ENCODE results near the gene CAMTA1. TPM values are rescaled to one million over a fixed set of nuclear protein-coding genes. Genes with fewer than 3 reads are reported as not detected.

CAMTA1 gene
- total RNA-seq, 1 donor from 2014 or later: 47.9 TPM

GRCh38 chr1:7666249-7666648 is 881.0 kb downstream of the CAMTA1 start:
- no peaks in the 10 kb centered on the region for H3K9me3 ChIP-seq
- TF ChIP-seq CTCF (IDR thresholded peaks at IDR 0.05): no peak
- no peaks in the 10 kb centered on the region for H3K36me3 ChIP-seq
- intact Hi-C loops (cut with DNase I): loop anchor here (10.0 kb wide), 1 partner anchor 239 kb away; no protein-coding TSS in a partner anchor
- ATAC-seq (no peak), DNase-seq (no peak)
- no peak overlapping the region for H3K27ac ChIP-seq
- H3K4me1 ChIP-seq: peaks cover 7% of the 10 kb centered on the region
- no peak overlapping the region for H3K4me3 ChIP-seq
- H3K27me3 ChIP-seq (ENCODE audit: low read depth): peaks cover 12% of the 10 kb centered on the region

- intact Hi-C loops (cut with DNase I): loop anchor here (10.0 kb wide), 1 partner anchor 238 kb away; no protein-coding TSS in a partner anchor
These were observed 881.9 kb downstream of the CAMTA1 start for GRCh38 chr1:7667159-7667558.

GRCh38 chr1:7667625-7668218 is 882.5 kb downstream of the CAMTA1 start:
- intact Hi-C loops (cut with DNase I): loop anchor here (10.0 kb wide), 1 partner anchor 237 kb away; no protein-coding TSS in a partner anchor
- Histone ChIP-seq H3K9me3 (no peaks in the 10 kb centered on the region), H3K36me3 (no peaks in the 10 kb centered on the region), H3K27ac (no peak overlapping the region), H3K27me3 (ENCODE audit: low read depth) (peaks cover 6% of the 10 kb centered on the region), H3K4me3 (no peak overlapping the region), H3K4me1 (peaks cover 7% of the 10 kb centered on the region)
- TF ChIP-seq CTCF (IDR thresholded peaks at IDR 0.05): peak; percentile 100
- peak; percentile 89 to 91 for ATAC-seq
- DNase-seq: peak; percentile 92

More at GRCh38 chr1:7667159-7667558, 881.9 kb downstream of the CAMTA1 start:
- peaks cover 7% of the 10 kb centered on the region for H3K4me1 ChIP-seq
- H3K27ac ChIP-seq: no peak overlapping the region
- TF ChIP-seq CTCF (IDR thresholded peaks at IDR 0.05): no peak
- peaks cover 6% of the 10 kb centered on the region for H3K27me3 ChIP-seq (ENCODE audit: low read depth)
- H3K4me3 ChIP-seq: no peak overlapping the region
- ATAC-seq (no peak), DNase-seq (no peak)
- no peaks in the 10 kb centered on the region for H3K9me3 ChIP-seq
- no peaks in the 10 kb centered on the region for H3K36me3 ChIP-seq

- peak; percentile 61 for DNase-seq
- intact Hi-C loops (cut with DNase I): loop anchor here (10.0 kb wide), 1 partner anchor 235 kb away; no protein-coding TSS in a partner anchor
- H3K27ac ChIP-seq: no peak overlapping the region
- peaks cover 7% of the 10 kb centered on the region for H3K4me1 ChIP-seq
- peak overlapping the region; percentile 22 for H3K4me3 ChIP-seq
- H3K9me3 ChIP-seq: no peaks in the 10 kb centered on the region
- peak; percentile 66 to 69 for ATAC-seq
- peaks cover 6% of the 10 kb centered on the region for H3K27me3 ChIP-seq (ENCODE audit: low read depth)
- no peaks in the 10 kb centered on the region for H3K36me3 ChIP-seq
- peak; percentile 81 for TF ChIP-seq CTCF (IDR thresholded peaks at IDR 0.05)
These were observed 884.5 kb downstream of the CAMTA1 start for GRCh38 chr1:7669559-7670311.

- no peak for TF ChIP-seq CTCF (IDR thresholded peaks at IDR 0.05)
- Histone ChIP-seq H3K9me3 (no peaks in the 10 kb centered on the region), H3K4me1 (peaks cover 7% of the 10 kb centered on the region), H3K4me3 (no peak overlapping the region), H3K36me3 (no peaks in the 10 kb centered on the region), H3K27ac (no peak overlapping the region), H3K27me3 (ENCODE audit: low read depth) (peaks cover 6% of the 10 kb centered on the region)
- intact Hi-C loops (cut with DNase I): no loop called here
- ATAC-seq (no peak), DNase-seq (no peak)
These were observed 885.3 kb downstream of the CAMTA1 start for GRCh38 chr1:7670334-7671145.

Data from lower lobe of right lung (tissue), 2 donors.